Body of pancreas (tissue), 4 donors: Measurements from ENCODE around the gene CHST14. TPM values are rescaled to one million over a fixed set of nuclear protein-coding genes. Genes with fewer than 3 reads are reported as not detected.
A peak's percentile ranks its signal among the peaks of the same experiment; 100 is the strongest.

Experiments
- ATAC-seq: fragments of 150-250 bp; one replicate; pipeline ENCODE4 v1.9.1; 2016
- DNase-seq, 4 donors: peaks; one replicate each; pipeline ENCODE4 v3.0.0-alpha.2; 2019
- H3K27ac ChIP-seq, 4 donors: fragments of 200-600 bp; sonication (generic); 1 replicate in 3 of 4; 2 replicates in 1 of 4; pipeline versions ENCODE4 v1.5.1 to v1.6.1; 2016 to 2019; ENCODE audit warnings: mild to moderate bottlenecking in 1 of 4, mixed read lengths in 1 of 4, moderate library complexity in 1 of 4
- H3K27me3 ChIP-seq, 2 donors: fragments of 200-600 bp; sonication (generic); one replicate each; pipeline ENCODE4 v1.6.0; 2016; ENCODE audit warnings: mild to moderate bottlenecking in 1 of 2
- H3K36me3 ChIP-seq, 2 donors: fragments of 200-600 bp; sonication (generic); replicated peaks in 1 of 2; 2 replicates each; pipeline ENCODE4 v1.5.1; 2016; ENCODE audit warnings: low read depth in 2 of 2; ENCODE audit not compliant: insufficient read depth in 1 of 2
- H3K4me1 ChIP-seq: fragments of 200-600 bp; sonication (generic); one replicate; pipeline ENCODE4 v1.6.0; 2016
- H3K4me3 ChIP-seq, 2 donors: fragments of 200-600 bp; sonication (generic); 1 replicate in 1 of 2; 2 replicates in 1 of 2; pipeline ENCODE4 v1.5.1; 2016 to 2019
- H3K9me3 ChIP-seq, 3 donors: fragments of 200-600 bp; sonication (generic); 1 replicate in 2 of 3; 2 replicates in 1 of 3; pipeline ENCODE4 v1.5.1; 2016
- POLR2A ChIP-seq, 3 donors: fragments of 450-650 bp; IDR thresholded peaks; one replicate each; pipeline ENCODE4 v1.6.1; 2016; ENCODE audit warnings: antibody characterized with exemption in 3 of 3, mild to moderate bottlenecking in 2 of 3
- WGBS, 2 donors: methylation state at CpG; one replicate each; pipeline ENCODE4 v1.1.5; 2017; 5-methylcytosine and 5-hydroxymethylcytosine counted together
- intact Hi-C: fragments of 100-400 bp; cut with DNase I; formaldehyde crosslinking; loops from one replicate; pipeline ENCODE4 v1.15.1; 2023
- total RNA-seq, 2 donors: library from RNA; depleted of rRNA; stranded (reverse); fragments of >200 nt; gene quantifications; one replicate each; pipeline ENCODE4 v1.1.0, GENCODE V29; 2016
- TF ChIP-seq, protein P1 (sequence below), 7 experiments: fragments of 450-650 bp in 4 of 7; fragments of 200-600 bp in 3 of 7; sonication (generic) in 3 of 7; IDR thresholded peaks; one replicate each; pipeline ENCODE4 v1.5.1; 2016 to 2019; ENCODE audit warnings: antibody characterized with exemption in 7 of 7

CHST14 gene
- total RNA-seq, 2 donors from 2014 or later = 4.7 to 8.6 TPM

DNA sequence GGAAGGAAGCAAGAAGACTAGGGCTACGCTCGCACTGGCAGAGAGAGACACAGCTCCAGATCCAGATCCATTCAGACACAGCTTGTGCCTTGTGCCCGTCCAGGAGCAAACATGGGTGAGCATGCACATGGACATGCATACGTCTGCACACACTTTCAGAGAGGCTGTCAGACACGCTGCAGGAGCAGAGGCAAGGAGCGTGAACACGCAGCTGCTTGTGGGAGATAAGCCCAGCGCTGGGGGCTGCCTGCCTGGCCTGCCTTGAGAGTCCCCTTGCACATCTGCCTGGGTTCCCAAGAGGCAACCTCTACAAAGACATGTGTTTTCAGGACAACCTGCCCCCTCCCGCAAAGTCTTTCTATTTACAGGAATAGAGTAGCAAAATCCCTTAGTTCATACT lies 43.6 kb upstream of the CHST14 start:
- H3K4me1 ChIP-seq = peaks cover under 1% of the 10 kb centered on the region
- no peak overlapping the region for H3K27ac ChIP-seq
- H3K27me3 ChIP-seq = no peaks in the 10 kb centered on the region
- intact Hi-C loops = loop anchor here (5.0 kb wide), 1 partner anchor 75 kb away; the partner anchor contains the start of gene PHGR1
- H3K4me3 ChIP-seq = no peak overlapping the region
- no peaks in the 10 kb centered on the region for H3K9me3 ChIP-seq
- H3K36me3 ChIP-seq = no peaks in the 10 kb centered on the region
- peak; percentile 12 for ATAC-seq
- WGBS, 2 donors = 36 to 48% methylated on average over 9 of the region's 9 CpGs
- peak in 1 of 4 donors; percentile 33 for DNase-seq
- TF ChIP-seq, protein P1, sequence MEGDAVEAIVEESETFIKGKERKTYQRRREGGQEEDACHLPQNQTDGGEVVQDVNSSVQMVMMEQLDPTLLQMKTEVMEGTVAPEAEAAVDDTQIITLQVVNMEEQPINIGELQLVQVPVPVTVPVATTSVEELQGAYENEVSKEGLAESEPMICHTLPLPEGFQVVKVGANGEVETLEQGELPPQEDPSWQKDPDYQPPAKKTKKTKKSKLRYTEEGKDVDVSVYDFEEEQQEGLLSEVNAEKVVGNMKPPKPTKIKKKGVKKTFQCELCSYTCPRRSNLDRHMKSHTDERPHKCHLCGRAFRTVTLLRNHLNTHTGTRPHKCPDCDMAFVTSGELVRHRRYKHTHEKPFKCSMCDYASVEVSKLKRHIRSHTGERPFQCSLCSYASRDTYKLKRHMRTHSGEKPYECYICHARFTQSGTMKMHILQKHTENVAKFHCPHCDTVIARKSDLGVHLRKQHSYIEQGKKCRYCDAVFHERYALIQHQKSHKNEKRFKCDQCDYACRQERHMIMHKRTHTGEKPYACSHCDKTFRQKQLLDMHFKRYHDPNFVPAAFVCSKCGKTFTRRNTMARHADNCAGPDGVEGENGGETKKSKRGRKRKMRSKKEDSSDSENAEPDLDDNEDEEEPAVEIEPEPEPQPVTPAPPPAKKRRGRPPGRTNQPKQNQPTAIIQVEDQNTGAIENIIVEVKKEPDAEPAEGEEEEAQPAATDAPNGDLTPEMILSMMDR (IDR thresholded peaks at IDR 0.05) = no peak
- TF ChIP-seq POLR2A (IDR thresholded peaks at IDR 0.05) = no peak

DNA sequence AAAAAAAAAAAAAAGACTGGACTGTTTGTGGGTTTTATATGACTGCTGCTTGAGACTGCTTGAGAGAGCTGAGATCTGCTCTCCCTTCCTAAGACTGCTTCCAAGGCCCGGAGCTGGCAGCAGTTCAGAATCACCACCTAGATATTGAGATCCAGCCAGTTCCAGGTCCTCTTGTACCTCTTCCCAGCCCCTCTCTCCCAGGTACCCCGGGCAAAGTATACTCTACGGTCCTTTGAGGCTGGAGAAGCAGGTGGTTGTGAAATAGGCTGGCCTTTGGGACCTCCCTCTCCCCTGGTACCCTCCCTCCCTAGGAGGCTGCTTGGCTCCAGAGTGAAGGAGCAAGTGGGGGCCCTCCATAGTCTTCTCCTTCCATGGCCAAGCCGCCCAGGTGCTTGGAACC lies 42.6 kb upstream of the CHST14 start:
- TF ChIP-seq POLR2A (IDR thresholded peaks at IDR 0.05) = no peak
- TF ChIP-seq, protein P1 (IDR thresholded peaks at IDR 0.05) = no peak
- intact Hi-C loops = loop anchor here (5.0 kb wide), 1 partner anchor 76 kb away; the partner anchor contains the start of gene PHGR1

DNA sequence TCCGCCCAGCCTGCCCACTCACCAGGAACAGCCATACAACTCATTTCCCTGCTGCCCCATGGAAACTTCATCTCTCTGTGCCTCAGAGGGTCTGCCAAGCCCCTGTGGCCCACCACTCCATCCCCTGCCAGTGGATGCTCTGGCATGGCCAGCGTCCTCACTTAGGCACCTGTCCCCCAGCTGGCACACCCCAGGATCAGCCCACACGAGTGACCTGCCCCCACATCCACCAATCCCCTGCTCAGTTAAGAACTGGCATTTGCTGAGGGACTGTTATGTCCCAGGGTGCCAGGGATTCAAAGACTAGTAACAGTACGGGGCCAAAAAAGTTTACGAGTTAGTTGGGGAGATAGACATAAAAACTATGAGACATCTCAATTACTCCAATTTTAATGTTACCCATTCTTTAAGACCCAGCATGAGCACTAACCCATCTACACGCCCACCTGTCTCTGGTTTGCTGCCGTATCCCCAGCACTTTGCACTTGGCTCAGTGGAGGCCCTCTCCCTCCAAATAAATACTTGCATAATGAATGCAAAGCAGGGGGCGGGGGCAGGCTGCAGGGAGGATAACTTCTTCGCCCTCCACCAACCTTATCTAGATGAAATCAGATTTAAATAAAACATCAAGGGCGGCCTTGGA lies 41.6 kb upstream of the CHST14 start:
- Histone ChIP-seq H3K4me1 (no peaks in the 10 kb centered on the region), H3K9me3 (no peaks in the 10 kb centered on the region), H3K27ac (no peak overlapping the region), H3K4me3 (no peak overlapping the region), H3K27me3 (no peaks in the 10 kb centered on the region), H3K36me3 (no peaks in the 10 kb centered on the region)
- DNase-seq = no peak
- ATAC-seq = no peak
- WGBS, 2 donors = 78 to 90% methylated on average over 10 of the region's 10 CpGs
- TF ChIP-seq, protein P1 (IDR thresholded peaks at IDR 0.05) = no peak
- no peak for TF ChIP-seq POLR2A (IDR thresholded peaks at IDR 0.05)
- intact Hi-C loops = loop anchor here (5.0 kb wide), 1 partner anchor 77 kb away; the partner anchor contains the start of gene PHGR1

More for the DNA sequence above, 42.6 kb upstream of the CHST14 start:
- DNase-seq = no peak
- ATAC-seq = no peak
- H3K9me3 ChIP-seq = no peaks in the 10 kb centered on the region
- no peak overlapping the region for H3K4me3 ChIP-seq
- no peak overlapping the region for H3K27ac ChIP-seq
- no peaks in the 10 kb centered on the region for H3K36me3 ChIP-seq
- whole genome bisulfite sequencing, 2 donors = 70 to 80% methylated on average over 4 of the region's 4 CpGs
- H3K4me1 ChIP-seq = no peaks in the 10 kb centered on the region
- no peaks in the 10 kb centered on the region for H3K27me3 ChIP-seq

DNA sequence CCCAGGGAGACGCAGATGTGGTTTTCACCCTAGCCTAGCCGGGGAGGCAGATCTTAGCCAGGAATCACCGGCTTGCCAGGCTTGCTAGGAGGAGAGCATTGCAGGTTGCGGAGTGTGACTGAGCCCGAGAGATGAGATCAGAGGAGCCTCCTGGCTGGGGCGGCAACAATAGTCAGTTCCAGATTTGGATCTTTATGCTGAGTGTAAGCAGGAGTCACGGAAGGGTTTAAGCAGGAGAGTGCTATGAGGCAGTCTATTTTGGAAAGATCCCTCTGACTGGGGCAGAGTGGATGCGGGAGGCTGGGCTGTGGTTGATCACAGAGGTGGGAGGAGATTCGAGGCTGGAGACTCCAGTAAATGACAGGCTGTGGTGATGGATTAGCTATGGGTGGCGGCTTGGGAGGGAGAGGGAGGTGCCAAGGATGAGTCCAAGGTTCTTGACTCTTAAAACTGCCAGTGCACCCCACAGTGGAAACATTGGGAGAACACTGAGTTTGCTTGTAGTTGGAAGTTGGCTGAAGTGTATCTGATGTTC lies 40.4 kb upstream of the CHST14 start:
- H3K27ac ChIP-seq = no peak overlapping the region
- no peak overlapping the region for H3K4me3 ChIP-seq
- 79 to 84% methylated on average over 10 of the region's 10 CpGs for WGBS, 2 donors
- ATAC-seq (no peak), DNase-seq (no peak)
- H3K27me3 ChIP-seq = no peaks in the 10 kb centered on the region
- H3K9me3 ChIP-seq = no peaks in the 10 kb centered on the region
- TF ChIP-seq POLR2A (IDR thresholded peaks at IDR 0.05) = no peak
- TF ChIP-seq, protein P1 (IDR thresholded peaks at IDR 0.05) = no peak
- H3K36me3 ChIP-seq = no peaks in the 10 kb centered on the region
- no peaks in the 10 kb centered on the region for H3K4me1 ChIP-seq
- intact Hi-C loops = no loop called here
